Neural cell (in vitro differentiated cells): Measurements from ENCODE around the gene RFX3.

Experiments used
- CTCF ChIP-seq: fragments of 450-650 bp; IDR thresholded peaks from 2 replicates; pipeline ENCODE4 v1.5.1; 2014; ENCODE audit warnings: antibody characterized with exemption, mild to moderate bottlenecking, moderate library complexity; ENCODE audit not compliant: poor library complexity, severe bottlenecking
- EP300 ChIP-seq: fragments of 450-650 bp; conservative IDR thresholded peaks from 2 replicates; pipeline ENCODE4 v1.6.1; 2014; ENCODE audit warnings: antibody characterized with exemption, mild to moderate bottlenecking, moderate library complexity; ENCODE audit not compliant: poor library complexity, severe bottlenecking
- EZH2 ChIP-seq: fragments of 200-600, 300-800 bp; shearing (Covaris generic), sonication (generic); IDR thresholded peaks from 2 replicates; pipeline ENCODE4 v1.6.1; 2014; ENCODE audit warnings: antibody characterized with exemption, low read length, borderline replicate concordance, mild to moderate bottlenecking; ENCODE audit not compliant: insufficient read depth, poor library complexity, severe bottlenecking
- MXI1 ChIP-seq: fragments of 450-650 bp; conservative IDR thresholded peaks from 2 replicates; pipeline ENCODE4 v1.6.1; 2014; ENCODE audit warnings: antibody characterized with exemption, mild to moderate bottlenecking; ENCODE audit not compliant: poor library complexity, severe bottlenecking
- POLR2AphosphoS5 ChIP-seq: IDR thresholded peaks from 2 replicates; pipeline ENCODE4 v1.6.1; 2012
- RAD21 ChIP-seq: fragments of 450-650 bp; conservative IDR thresholded peaks from 2 replicates; pipeline ENCODE4 v1.6.1; 2014; ENCODE audit warnings: antibody characterized with exemption, mild to moderate bottlenecking, moderate library complexity
- REST ChIP-seq: IDR thresholded peaks from 2 replicates; pipeline ENCODE4 v1.6.1; 2012; ENCODE audit warnings: borderline replicate concordance
- SMC3 ChIP-seq: fragments of 450-650 bp; conservative IDR thresholded peaks from 2 replicates; pipeline ENCODE4 v1.6.1; 2014; ENCODE audit warnings: antibody characterized with exemption, mild to moderate bottlenecking, moderate library complexity; ENCODE audit not compliant: poor library complexity
- TAF1 ChIP-seq: IDR thresholded peaks from 2 replicates; pipeline ENCODE4 v1.6.1; 2012; ENCODE audit warnings: low read depth

GRCh38 chr9:3360245-3360644 is 165.6 kb downstream of the RFX3 start:
- TF ChIP-seq EP300 (no peak), CTCF (no peak), REST (no peak), RAD21 (no peak), EZH2 (no peak), POLR2AphosphoS5 (no peak), TAF1 (no peak), MXI1 (no peak), SMC3 (no peak)
